Cardiac muscle cell (in vitro differentiated cells and primary cell): Measurements from ENCODE around the gene KDM4C. TPM values are rescaled to one million over a fixed set of nuclear protein-coding genes. Genes with fewer than 3 reads are reported as not detected.

ENCODE experiments used
- DNase-seq, 2 donors: peaks; one replicate each; pipeline versions ENCODE4 v3.0.0 to v3.0.0-alpha.2; 2010 to 2017; ENCODE audit warnings: low read depth in 1 of 2, low spot score in 1 of 2
- H3K27ac ChIP-seq: fragments of 200-600 bp; sonication (generic); 2 replicates; pipeline ENCODE4 v1.5.1; 2016
- H3K27me3 ChIP-seq: fragments of 200-600 bp; sonication (generic); 2 replicates; pipeline ENCODE4 v1.6.0; 2016; ENCODE audit warnings: control low read depth
- H3K36me3 ChIP-seq: fragments of 200-600 bp; sonication (generic); 2 replicates; pipeline ENCODE4 v1.5.1; 2016; ENCODE audit warnings: control low read depth
- H3K4me1 ChIP-seq: fragments of 200-600 bp; sonication (generic); 2 replicates; pipeline ENCODE4 v1.8.1; 2017; ENCODE audit warnings: low read depth, mild to moderate bottlenecking, mixed run types
- H3K4me3 ChIP-seq: fragments of 200-600 bp; sonication (generic); 2 replicates; pipeline ENCODE4 v1.5.1; 2016; ENCODE audit warnings: mild to moderate bottlenecking
- H3K9me3 ChIP-seq: fragments of 200-600 bp; sonication (generic); 2 replicates; pipeline ENCODE4 v1.5.1; 2017; ENCODE audit warnings: low read depth, mild to moderate bottlenecking, control low read depth
- CTCF ChIP-seq: IDR thresholded peaks from 2 replicates; pipeline ENCODE4 v1.5.1; 2012; ENCODE audit warnings: low read depth, mild to moderate bottlenecking, low read length
- polyA plus RNA-seq: library from polyadenylated mRNA; unstranded; fragments of >200 nt; fragmentation: Nextera tagmentation; extraction: Ambion mirVana; gene quantifications from 2 replicates; pipeline ENCODE4 v1.2.1, GENCODE V29; 2016
- total RNA-seq: library from RNA; depleted of rRNA; stranded (reverse); fragments of >200 nt; gene quantifications from 2 replicates; pipeline ENCODE4 v1.2.3, GENCODE V29; 2016

The KDM4C gene
- total and polyA plus RNA-seq, 2 experiments from 2014 or later: 15.1 to 32.0 TPM

GRCh38 chr9:6715755-6716643 is 41.8 kb upstream of the KDM4C start:
- no peak overlapping the region for H3K27ac ChIP-seq
- H3K4me1 ChIP-seq: no peaks in the 10 kb centered on the region
- H3K9me3 ChIP-seq: no peaks in the 10 kb centered on the region
- no peak for TF ChIP-seq CTCF
- no peaks in the 10 kb centered on the region for H3K36me3 ChIP-seq
- H3K4me3 ChIP-seq: no peak overlapping the region
- peak in 1 of 2 donors; percentile 63 for DNase-seq
- no peaks in the 10 kb centered on the region for H3K27me3 ChIP-seq

DNA sequence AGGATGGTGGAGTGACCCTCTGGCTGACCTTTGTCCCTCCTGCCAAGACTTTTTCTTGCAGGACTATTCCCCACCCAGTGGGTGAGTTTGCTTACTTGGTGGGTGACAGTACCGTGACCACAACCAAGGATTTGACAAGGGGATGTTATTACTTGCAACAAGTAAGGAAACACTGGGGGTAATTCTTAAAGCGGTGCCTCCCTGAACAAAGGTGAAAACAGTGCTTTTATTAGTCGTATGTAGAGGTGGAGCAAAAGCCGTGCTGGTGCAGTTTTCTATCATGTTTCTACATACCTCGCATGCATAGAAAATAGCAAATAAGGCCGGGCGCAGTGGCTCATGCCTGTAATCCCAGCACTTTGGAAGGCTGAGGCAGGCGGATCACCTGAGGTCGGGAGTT is 41.0 kb upstream of the KDM4C start:
- Histone ChIP-seq H3K4me1 (no peaks in the 10 kb centered on the region), H3K27me3 (no peaks in the 10 kb centered on the region), H3K36me3 (no peaks in the 10 kb centered on the region), H3K4me3 (no peak overlapping the region), H3K9me3 (no peaks in the 10 kb centered on the region), H3K27ac (no peak overlapping the region)
- DNase-seq: no peak
- TF ChIP-seq CTCF: no peak

DNA sequence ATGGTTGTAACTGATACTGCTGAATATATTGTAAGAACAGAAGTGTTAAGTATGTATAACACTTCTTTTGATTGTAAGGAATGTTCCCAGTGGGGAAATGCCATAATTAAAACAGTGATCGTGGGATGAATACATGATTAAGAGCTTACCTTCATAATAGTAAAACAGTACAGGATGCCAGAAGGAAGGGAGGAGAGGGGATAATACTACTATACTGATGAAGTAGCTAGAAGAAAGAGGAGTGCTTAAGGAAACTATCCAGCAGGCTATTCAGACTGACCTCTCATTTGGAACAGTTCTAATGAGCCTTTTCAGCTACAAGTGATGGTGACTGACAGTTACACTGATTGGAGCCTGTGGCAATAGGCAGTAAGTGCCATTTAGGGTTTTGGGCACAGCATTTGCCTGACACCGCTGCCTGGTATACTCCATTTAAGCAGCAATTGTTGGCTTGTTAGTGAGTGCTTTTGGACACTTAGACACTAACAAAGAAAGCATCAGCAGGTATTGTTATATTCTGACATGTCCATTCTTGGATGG is 33.8 kb upstream of the KDM4C start:
- no peak for TF ChIP-seq CTCF
- DNase-seq: no peak
- H3K27ac ChIP-seq: no peak overlapping the region

GRCh38 chr9:6733257-6733656 is 24.5 kb upstream of the KDM4C start:
- no peaks in the 10 kb centered on the region for H3K27me3 ChIP-seq
- H3K4me1 ChIP-seq: no peaks in the 10 kb centered on the region
- H3K4me3 ChIP-seq: no peak overlapping the region
- H3K27ac ChIP-seq: no peak overlapping the region
- no peak for TF ChIP-seq CTCF
- no peak for DNase-seq
- H3K9me3 ChIP-seq: no peaks in the 10 kb centered on the region
- no peaks in the 10 kb centered on the region for H3K36me3 ChIP-seq

More for the DNA sequence above, 33.8 kb upstream of the KDM4C start:
- Histone ChIP-seq H3K9me3 (no peaks in the 10 kb centered on the region), H3K4me3 (no peak overlapping the region), H3K4me1 (no peaks in the 10 kb centered on the region), H3K36me3 (no peaks in the 10 kb centered on the region), H3K27me3 (no peaks in the 10 kb centered on the region)

GRCh38 chr9:6733831-6734230 is 23.9 kb upstream of the KDM4C start:
- Histone ChIP-seq H3K36me3 (no peaks in the 10 kb centered on the region), H3K4me3 (no peak overlapping the region), H3K27ac (no peak overlapping the region), H3K27me3 (no peaks in the 10 kb centered on the region), H3K9me3 (no peaks in the 10 kb centered on the region), H3K4me1 (no peaks in the 10 kb centered on the region)
- TF ChIP-seq CTCF: no peak
- no peak for DNase-seq
